ENCODE data around the gene LAMA3.

The LAMA3 gene

DNA sequence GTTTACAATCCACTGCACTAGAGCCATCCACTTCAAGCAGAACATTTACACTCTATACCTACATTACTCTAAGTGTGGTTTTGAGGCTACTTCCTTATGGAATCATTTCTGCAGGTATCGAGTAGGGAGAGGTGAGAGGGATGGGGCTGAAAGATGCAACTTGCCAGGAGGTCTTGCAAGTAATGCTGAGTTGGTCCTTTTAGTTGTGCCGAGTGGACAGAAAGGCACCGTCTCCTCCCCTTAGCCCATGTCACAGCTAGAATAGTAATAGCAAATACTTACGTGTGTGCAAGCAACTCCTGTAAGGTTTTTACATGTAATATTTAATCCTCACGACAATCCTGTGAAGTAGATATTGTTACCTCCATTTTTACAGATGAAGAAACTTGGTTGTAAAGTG is 166.5 kb downstream of the LAMA3 start:
- DNase-seq, result no peak

DNA sequence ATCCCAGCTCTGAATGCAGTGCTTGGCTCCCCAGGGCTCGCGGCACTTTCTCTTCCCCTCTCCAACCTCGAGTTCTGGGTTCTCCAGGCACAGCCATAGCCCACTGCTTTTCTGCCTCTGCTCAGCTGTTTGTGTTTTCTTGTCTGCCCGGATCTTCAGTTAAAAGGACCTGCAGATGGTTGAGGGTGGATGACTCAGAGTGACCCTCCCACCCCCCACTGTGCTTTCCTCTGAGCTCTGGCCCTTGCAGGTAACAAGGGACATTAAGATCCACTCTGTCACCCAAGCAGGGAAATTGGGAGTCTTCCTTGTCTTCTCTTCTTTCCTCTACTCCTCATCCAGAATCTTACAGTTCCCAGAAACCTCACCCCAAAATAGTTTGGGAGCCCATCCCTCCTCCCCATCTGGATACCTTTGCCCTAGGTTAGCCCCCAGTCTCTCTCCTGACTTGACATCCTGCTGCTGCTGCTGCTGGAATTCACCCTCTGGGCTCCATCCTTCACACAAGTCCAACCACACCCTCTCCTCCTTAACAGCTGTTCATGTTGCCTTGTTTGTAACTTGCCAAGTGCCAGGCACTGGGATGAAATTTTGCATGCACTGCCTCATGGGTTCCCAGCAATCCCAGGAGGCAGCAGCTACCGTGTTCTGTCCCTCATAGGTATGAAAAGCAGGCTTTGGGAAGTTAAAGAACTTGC is 167.4 kb downstream of the LAMA3 start:
- no peak for DNase-seq

DNA sequence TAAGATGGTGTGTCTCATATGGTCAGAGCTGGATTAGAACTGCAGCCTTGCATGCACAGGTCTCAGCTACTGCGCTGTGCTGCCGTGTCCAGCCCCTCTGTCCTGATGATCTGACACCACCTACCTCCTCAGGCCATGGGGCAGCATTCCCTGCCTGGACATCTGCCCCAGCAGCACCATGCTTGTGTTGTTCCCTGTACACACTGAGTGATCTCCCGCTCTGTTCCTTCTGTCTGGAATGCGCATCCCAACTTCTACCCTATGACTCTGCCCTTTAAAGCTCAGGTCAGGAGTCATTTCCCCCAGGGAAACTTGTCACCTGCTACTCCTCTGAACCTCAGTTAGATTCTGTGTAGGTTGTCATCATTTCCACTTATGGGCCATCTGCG is 167.9 kb downstream of the LAMA3 start:
- DNase-seq, result no peak

DNA sequence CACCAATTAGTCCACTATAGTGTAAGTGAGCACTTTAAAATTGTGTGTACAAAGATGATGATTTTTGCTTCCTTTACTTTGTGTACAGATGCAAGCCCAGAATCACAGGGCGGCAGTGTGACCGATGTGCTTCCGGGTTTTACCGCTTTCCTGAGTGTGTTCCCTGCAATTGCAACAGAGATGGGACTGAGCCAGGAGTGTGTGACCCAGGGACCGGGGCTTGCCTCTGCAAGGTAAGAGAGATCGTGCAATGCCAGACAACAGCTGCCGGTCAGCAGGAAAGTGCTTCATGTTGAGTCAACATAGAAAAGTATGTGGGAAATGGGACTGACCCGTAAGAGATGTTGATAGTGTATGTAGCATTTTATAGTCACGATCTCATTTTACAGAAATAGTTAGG is 168.5 kb downstream of the LAMA3 start:
- DNase-seq, result no peak

DNA sequence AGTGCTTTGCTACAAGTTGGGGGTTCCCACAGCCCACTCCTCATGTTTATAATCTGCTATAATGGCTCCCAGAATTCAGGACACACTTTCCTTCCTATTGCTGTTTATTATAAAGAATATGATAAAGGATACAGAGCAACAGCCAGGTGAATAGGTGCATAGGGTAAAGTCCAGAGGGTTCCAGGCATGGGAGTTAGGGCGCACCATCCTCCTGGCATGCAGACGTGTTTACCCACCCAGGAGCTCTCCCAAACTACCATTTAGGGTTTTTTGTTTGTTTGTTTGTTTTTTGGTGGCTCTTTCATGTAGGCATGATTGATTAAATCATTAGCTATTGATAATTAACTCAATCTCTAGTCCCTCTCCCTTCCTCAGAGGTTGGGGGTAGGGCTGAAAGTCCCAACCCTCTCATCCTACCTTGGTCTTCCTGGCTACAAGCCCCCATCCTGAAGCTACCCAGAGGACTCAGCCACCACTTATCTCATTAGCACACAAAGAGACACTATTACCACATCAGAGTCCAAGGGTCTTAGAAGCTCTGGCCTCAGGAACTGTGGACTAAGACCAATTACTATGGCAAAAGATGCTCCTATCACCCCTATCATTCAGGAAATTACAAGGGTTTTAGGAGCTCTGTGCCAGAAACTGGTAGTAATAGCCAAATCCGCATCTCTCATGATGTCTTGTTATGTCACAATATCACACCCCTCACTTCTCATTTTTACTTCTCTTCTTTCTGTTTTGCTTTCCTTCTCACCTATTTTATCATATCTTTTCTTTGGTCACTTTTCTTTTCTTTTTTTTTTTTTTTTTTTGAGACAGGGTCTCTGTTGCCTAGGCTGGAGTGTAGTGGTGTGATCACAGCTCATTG is 170.4 kb downstream of the LAMA3 start:
- no peak for DNase-seq

DNA sequence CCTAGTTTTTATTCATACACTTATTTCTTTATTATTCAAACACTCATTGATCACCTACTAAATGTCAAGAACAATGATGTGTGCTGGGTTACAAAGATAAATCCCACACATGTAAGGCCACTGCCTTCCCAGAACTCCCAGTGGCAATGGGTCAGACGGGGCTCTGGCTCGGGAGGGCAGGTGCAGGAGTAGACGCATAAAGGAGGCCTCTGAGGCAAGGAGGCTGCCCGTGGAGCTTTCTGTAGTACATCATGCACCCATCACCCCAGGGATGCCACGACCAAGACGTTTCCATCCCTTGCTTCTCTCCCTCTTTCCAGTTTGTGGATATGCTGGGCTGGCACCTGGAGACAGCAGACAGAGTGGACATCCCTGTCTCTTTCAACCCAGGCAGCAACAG is 172.1 kb downstream of the LAMA3 start:
- no peak for DNase-seq

DNA sequence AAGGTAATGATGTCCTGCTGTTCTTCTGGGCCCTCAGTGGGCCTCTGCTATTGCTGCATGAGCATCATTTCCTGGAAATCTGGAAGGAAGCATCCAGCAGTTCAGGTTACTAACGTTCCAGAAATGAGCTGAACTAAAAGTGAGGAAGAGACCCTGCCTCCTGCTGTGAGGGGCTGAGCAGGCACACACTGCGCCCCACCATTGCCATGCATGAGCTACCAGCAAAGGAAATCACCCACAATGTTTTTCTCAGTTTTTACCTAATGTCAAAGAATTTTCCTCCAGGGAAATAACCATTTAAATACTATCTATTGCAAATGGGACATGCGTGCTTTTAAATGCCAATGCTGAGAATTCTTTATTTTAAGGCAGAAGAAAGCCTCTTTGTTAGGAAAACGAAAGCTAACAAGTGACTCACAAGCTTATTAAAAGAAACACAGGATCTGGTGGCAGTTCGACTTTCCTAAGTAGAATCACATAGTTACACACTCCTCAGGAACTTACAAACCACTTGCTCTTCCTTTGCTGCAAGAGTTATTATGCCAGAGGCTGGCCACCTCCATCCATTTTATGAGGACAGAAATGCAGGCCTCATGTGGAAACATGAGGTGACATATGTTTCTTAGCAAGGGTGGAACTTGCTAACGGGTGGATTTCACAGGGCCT is 172.7 kb downstream of the LAMA3 start:
- DNase-seq, result no peak

DNA sequence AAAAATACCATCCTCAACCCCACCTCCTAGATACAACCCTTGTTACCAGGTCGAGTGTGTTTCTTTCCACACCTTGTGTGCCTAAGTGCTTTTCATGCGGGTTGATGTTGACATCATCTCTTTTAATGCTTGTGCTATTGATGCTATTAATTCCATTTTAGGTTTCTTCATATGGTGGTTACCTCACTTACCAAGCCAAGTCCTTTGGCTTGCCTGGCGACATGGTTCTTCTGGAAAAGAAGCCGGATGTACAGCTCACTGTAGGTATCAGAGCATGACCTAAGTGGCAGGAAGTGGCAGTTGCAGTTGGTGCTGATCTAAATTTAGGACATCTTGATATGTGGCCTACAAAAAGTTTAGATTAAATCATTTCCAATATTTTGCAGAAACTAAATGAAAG is 175.4 kb downstream of the LAMA3 start:
- DNase-seq, result no peak

DNA sequence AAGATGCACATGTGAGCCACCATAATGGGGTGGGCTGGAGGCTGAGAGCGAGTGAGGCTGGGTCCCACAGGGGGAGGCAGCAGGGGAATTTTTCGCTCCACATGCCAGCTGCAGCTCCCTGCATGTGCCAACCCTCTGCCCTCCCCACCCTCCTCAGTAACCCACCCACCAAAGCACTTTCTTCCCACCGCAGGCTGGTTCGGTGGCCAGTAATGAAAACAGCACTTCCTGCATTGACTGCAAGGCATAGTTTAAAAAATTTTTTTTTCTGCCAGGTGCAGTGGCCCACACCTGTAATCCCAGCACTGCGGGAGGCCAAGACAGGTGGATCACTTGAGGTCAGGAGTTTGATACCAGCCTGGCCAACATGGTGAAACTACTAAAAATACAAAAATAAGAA is 177.8 kb downstream of the LAMA3 start:
- DNase-seq, result no peak

DNA sequence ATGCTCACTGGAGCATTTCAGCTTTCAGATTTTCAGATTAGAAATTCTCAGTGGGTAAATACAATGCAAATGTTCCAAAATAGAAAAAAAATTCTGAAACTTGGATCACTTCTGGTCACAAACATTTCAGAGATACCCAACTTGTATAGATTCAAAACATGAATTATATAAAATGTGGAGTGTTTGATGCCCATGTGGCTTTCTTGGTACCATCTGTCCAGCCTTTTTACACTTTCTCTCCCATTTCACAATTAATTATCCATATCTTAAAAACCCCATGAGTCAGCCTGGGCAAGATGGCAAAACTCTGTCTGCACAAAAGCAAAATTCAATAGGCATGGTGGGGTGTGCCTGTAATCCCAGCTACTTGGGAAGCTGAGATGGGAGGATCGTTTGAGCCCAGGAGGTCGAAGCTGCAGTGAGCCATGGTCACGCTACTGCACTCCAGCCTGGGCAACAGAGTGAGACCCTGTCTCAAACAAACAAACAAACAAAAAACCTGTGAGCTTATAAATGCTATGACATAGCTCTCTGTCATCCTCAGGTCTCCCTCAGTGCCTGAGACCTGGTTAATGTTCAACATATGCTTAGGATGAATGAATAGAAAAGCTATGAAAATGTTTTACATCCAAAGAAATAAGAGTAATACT is 179.0 kb downstream of the LAMA3 start:
- no peak for DNase-seq

DNA sequence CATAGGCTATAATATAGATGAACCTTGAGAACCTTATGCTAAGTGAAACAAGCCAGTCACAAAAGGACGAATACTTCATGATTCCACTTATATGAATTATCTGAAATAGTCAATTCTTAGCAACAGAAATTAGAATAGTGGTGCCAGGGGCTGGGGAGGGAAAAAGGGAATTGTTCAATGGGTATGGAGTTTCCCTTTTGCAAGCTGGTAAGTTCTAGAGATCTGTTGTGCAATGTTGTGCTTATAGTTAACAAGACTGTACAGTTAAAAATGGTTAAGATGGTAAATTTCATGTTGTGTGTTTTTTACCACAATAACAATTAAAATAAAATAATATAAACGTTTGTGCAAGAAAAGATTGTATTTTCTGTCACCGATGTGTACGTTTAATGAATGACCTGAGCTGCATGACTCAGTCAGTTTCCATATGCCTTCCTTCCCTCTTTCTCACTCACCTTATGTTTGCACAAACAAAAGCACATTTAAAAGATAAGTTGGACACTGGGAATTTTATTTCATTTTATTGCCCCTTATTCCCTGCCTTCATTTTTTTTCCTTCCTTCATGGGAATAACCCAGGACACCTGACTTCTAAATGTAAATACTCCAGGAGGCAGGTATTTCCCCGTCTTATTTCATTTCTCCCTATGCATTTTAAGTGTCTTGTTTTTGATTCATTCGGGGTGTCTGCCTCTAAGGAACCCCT is 181.6 kb downstream of the LAMA3 start:
- DNase-seq, result no peak

DNA sequence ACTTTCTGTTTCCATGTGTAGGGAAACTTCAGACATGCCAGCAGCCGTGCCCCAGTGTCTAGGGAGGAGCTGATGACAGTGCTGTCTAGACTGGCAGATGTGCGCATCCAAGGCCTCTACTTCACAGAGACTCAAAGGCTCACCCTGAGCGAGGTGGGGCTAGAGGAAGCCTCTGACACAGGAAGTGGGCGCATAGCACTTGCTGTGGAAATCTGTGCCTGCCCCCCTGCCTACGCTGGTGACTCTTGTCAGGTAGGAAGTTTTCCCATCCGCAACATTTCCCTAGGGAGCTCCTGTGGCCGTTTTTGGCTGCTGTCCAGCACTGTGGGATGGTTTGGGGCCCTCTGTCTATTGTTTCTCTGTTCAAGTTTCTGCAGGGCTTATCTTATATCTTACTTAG is 182.2 kb downstream of the LAMA3 start:
- no peak for DNase-seq

DNA sequence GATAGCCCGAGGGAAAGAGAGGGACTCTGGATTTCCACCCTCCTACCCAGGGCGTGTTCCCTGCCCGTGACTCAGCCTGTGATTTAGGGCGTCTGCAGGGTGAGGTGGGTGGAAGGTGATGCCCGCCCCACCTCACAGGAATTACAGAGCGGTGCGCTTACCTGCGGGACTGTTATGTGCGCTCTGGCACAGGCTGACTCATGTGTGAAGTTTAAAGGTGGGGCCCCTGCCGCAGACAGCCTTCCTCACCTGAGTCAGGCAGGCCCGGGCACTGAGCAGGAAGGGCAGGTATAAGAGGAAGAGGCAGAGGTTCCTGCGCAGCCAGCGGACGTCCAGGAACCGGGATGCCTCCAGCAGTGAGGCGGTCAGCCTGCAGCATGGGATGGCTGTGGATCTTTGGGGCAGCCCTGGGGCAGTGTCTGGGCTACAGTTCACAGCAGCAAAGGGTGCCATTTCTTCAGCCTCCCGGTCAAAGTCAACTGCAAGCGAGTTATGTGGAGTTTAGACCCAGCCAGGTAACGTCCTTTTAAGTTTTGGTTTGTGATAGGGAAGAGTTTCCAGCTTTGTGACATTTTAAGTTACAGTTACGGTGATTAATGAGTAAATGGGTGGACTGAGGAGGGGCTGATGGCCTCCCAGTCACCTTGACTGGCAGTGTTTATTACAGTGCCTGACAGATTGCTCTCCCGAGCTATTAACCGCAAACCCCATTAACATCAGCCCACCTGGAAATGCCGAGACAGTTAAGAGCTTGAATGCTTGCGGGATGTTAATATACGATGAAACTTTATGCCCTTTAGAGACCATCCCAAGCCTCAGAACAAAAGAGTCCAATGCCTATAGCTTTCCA is 183.7 kb downstream of the LAMA3 start:
- DNase-seq, result no peak

DNA sequence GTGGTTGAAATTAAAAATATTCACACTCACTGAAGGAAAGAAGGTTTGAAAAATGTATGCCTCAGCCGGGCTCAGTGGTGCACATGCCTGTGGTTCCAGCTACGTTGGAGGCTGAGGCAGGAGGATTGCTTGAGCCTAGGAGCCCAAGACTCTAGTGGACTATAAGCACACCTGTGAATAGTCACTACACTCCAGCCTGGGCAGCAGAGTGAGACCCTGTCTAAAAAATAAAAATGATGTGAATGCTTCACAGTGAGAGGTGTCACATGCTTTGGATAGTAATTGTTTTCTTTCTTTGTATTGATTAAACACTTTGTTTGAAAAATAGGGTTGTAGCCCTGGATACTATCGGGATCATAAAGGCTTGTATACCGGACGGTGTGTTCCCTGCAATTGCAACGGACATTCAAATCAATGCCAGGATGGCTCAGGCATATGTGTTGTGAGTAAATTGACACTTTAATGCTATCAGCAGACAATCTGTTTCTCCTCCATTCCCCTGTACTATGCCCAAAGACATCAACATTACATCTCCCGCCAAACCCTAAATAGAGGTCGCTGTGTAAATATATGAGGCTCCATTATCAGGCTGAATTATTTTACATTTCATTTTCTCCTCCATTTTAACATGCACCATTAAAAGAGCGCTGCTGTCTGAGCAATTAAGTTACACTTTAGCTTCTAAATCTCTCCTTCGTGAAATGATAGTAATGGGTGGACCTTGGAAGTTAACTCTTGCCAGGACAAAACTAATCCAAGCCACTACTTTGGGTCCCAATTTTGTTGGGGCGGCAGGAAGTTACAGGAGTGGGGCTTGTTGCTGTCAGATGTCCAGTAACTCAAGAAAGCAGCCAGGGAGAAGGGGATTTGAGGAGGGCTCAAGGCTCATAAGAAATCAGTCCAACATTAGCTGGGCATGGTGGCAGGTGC is 187.0 kb downstream of the LAMA3 start:
- no peak for DNase-seq

DNA sequence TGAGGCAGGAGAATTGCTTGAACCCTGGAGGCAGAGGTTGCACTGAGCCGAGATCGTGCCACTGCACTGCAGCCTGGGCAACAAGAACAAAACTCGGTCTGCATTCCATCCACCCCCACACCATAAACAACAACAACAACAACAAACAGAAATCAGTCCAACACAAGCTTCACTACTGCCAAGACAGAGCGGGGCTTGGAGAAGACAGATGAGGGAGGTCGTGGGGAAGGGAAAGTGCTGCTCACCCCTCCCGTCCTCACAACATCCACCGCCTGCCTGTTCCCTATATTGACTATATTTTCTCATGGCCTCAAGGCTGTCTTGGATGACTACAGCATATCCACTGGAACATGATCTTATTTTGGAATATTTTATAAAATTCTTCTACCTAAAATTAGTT is 187.7 kb downstream of the LAMA3 start:
- DNase-seq, result no peak

DNA sequence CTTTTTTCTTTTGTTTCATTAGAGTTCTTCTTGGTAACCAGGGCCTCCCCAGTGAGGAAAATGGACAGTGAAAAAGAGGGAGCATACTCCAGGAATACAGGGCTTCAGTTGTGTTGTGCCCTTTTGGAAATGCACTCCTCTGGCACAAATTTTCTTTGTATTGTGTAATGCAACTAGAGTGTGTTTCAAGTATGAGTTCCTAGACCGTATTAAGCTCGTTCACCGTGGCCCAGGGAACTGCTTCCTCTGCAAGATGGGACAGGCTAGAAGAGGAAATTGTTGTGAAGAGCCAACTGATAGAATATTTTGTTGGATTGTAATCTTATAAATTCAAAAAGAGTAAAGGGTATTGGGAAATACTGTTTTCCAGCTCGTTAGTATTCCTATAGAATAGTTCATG is 188.1 kb downstream of the LAMA3 start:
- no peak for DNase-seq

DNA sequence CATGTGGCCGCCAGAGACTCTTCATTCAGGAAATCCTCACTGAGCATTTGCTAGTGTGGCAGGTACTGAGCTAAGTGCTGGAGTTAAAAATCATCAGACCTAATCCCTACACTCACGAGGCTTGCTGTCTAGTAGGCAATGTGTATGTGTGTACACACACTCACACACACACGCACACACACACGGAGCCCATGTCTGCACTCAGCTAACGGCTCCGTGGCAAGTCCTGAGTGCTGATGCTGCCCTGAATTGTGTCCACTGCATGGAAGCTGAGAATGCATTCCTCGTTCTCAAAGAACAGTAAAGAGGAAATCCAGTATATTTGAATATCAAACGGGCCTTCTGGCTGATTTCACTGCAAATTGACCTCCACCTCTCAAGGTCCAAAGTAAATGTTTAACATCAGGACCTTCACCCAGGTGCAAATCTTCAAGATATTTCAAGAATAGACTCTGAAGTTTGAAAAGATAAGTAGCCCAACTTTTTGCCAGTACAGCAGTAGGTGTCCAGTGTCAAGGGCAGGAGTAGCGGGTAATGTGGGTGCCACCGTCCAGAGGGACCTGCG is 189.2 kb downstream of the LAMA3 start:
- DNase-seq, result no peak

DNA sequence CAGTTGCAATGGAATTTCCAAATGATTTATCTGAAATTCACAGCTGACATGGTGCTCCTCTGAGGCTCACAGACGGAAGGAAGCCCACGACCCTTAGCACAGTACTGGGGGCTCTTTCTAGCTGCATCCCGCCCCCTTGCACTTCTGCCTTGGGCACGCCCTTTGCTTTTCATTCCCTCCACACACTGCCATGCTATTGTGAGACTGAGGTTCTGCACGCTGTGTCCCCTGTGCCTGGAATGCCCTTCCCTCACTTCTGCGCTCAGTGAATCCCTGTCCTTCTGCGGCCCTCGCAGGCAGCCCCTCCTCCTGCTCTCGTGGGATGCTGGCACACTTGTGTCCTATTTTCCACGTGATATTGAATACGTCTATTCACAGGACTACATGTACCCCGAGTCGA is 189.9 kb downstream of the LAMA3 start:
- no peak for DNase-seq

DNA sequence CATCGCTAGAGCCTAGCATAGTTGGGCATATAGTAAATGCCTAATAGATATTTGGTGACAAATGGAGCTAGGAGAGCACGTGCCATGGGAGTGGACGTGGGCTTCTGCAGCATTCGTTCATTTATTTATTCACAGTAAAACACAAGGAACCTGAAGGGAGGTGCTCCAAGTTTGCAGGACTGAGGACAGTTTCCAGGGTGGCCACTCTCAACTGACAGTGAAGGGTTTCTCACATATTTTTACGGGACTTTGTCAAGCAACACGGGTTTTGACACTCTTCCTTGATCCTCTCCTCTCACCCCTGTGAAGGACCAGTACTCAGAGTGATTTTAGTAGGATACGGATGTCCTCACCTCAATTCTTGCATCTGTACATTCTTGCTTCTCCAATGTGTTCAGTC is 190.3 kb downstream of the LAMA3 start:
- DNase-seq, result no peak

DNA sequence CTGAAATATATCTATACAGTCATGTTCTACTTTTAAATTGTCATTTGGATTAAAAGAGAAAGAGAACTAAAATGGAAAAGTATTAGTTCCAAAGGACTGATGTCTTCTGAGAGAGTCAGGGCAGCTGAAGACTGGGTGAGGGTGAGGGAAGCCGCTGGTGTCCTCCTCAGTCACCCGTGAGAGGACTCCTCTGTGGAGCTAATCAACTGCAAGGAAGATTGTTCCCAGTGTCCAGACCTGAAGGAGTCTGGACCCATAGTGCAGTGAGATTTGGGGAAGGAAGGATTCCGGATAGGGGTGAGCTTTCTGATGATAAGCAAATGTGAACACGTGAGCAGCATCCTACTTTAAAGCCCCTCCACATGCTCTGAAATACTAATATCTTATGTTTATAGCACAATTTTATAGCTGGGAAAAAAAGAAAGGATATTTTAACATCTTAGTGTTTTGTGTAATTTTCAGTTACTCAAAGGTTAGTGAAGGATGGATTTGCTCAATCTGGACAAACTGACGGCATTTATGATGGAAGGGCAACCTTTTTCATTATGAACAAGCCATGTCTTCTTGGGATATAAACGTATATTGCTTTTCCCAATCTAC is 190.8 kb downstream of the LAMA3 start:
- no peak for DNase-seq
